OCI-LY1 (cell line): ENCODE data around the gene ASS1.

Experiments used
- EZH2 ChIP-seq: fragments of 200-600 bp; sonication (generic), shearing (Covaris generic); IDR thresholded peaks from 2 replicates; pipeline ENCODE4 v1.8.0; 2017; ENCODE audit warnings: borderline replicate concordance, mixed run types, mild to moderate bottlenecking, antibody characterized with exemption, low read length, moderate library complexity, mixed read lengths
- TF ChIP-seq, protein P1 (sequence below): fragments of 200-600 bp; sonication (generic), shearing (Covaris generic); IDR thresholded peaks from 2 replicates; pipeline ENCODE4 v1.5.1; 2017; ENCODE audit warnings: mild to moderate bottlenecking, antibody characterized with exemption, low read length, moderate library complexity, mixed read lengths

DNA sequence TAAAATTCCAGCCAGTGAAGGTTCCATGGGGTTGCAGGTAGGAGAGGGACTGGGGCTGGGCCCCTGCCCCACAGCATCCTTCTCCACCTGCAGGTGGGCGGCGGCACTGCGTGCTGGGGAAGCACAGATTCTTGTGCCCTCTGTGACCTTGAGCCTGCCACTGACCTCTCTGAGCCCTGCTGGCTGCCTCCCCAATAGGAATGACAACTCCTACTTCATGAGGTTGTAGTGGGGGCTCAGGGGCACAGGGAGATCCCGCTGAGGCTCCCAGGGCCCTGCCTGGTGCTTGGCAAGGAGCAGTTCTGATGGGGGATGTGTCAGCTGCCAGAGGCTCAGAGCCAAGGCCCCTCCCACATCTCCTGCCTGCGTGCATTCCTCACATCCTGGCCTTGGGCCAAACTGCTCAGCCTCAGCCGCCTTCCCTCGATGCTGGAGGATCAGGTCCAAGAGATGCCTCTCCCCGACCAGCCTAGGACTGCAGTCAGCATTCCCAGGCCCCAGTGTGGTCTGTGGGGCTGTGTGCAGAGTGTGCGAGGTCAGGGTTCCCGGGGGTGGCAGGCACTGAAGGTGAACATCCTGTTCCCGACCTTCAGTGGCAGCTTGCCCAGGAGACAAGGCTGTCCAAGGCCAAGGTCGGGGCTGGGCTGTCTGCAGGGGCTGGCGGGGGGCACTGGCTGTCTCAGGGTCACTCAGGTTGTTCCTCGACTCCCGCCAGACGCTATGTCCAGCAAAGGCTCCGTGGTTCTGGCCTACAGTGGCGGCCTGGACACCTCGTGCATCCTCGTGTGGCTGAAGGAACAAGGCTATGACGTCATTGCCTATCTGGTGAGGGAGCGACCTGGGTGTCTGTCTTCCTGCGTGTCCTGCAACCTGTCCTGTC, 7.0 kb downstream of the ASS1 start:
- TF ChIP-seq, protein P1, sequence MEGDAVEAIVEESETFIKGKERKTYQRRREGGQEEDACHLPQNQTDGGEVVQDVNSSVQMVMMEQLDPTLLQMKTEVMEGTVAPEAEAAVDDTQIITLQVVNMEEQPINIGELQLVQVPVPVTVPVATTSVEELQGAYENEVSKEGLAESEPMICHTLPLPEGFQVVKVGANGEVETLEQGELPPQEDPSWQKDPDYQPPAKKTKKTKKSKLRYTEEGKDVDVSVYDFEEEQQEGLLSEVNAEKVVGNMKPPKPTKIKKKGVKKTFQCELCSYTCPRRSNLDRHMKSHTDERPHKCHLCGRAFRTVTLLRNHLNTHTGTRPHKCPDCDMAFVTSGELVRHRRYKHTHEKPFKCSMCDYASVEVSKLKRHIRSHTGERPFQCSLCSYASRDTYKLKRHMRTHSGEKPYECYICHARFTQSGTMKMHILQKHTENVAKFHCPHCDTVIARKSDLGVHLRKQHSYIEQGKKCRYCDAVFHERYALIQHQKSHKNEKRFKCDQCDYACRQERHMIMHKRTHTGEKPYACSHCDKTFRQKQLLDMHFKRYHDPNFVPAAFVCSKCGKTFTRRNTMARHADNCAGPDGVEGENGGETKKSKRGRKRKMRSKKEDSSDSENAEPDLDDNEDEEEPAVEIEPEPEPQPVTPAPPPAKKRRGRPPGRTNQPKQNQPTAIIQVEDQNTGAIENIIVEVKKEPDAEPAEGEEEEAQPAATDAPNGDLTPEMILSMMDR = peak; percentile 27; the same call in 1 of the 2 replicates
- no peak for TF ChIP-seq EZH2
